Measurements from ENCODE around the gene POU2F3.

Gene POU2F3

GRCh38 chr11:120316880-120317688 lies 77.1 kb downstream of the POU2F3 start:
- no peak for DNase-seq (ENCODE audit: low read depth in 2 of 3, low spot score in 1 of 3)

GRCh38 chr11:120317689-120318480 lies 77.9 kb downstream of the POU2F3 start:
- no peak for DNase-seq (ENCODE audit: low read depth in 2 of 3, low spot score in 1 of 3)

- DNase-seq (ENCODE audit: low read depth in 2 of 3, low spot score in 1 of 3): no peak
Measured at GRCh38 chr11:120318906-120319305, 79.0 kb downstream of the POU2F3 start.

GRCh38 chr11:120324932-120325810 lies 85.2 kb downstream of the POU2F3 start, which contains the start of gene TLCD5:
Gene TLCD5, plus strand, starts transcription at chr11:120325299. Its CDS starts 2,143 bp downstream, at chr11:120327442.
- DNase-seq (ENCODE audit: low read depth in 2 of 3, low spot score in 1 of 3): peak in 1 of 3 donors; percentile 41

- no peak for DNase-seq (ENCODE audit: low read depth in 2 of 3, low spot score in 1 of 3)
Measured at GRCh38 chr11:120326228-120326627, 86.3 kb downstream of the POU2F3 start.

GRCh38 chr11:120326845-120327281 lies 86.9 kb downstream of the POU2F3 start:
- DNase-seq (ENCODE audit: low read depth in 2 of 3, low spot score in 1 of 3): no peak

GRCh38 chr11:120327311-120327710 lies 87.4 kb downstream of the POU2F3 start:
- no peak for DNase-seq (ENCODE audit: low read depth in 2 of 3, low spot score in 1 of 3)

- DNase-seq (ENCODE audit: low read depth in 2 of 3, low spot score in 1 of 3): no peak
Measured at GRCh38 chr11:120329556-120329955, 89.6 kb downstream of the POU2F3 start.

- DNase-seq (ENCODE audit: low read depth in 2 of 3, low spot score in 1 of 3): no peak
Measured at GRCh38 chr11:120330045-120330444, 90.1 kb downstream of the POU2F3 start.

- no peak for DNase-seq (ENCODE audit: low read depth in 2 of 3, low spot score in 1 of 3)
Measured at GRCh38 chr11:120331301-120331996, 91.5 kb downstream of the POU2F3 start.

GRCh38 chr11:120332822-120333716 lies 93.1 kb downstream of the POU2F3 start:
- DNase-seq (ENCODE audit: low read depth in 2 of 3, low spot score in 1 of 3): no peak

GRCh38 chr11:120333801-120334200 lies 93.9 kb downstream of the POU2F3 start:
- DNase-seq (ENCODE audit: low read depth in 2 of 3, low spot score in 1 of 3): no peak

GRCh38 chr11:120334332-120334731 lies 94.4 kb downstream of the POU2F3 start:
- no peak for DNase-seq (ENCODE audit: low read depth in 2 of 3, low spot score in 1 of 3)

- DNase-seq (ENCODE audit: low read depth in 2 of 3, low spot score in 1 of 3): peak in 2 of 3 donors; percentile 37 to 84
Measured at GRCh38 chr11:120334894-120335462, 95.0 kb downstream of the POU2F3 start.

GRCh38 chr11:120335556-120335907 lies 95.6 kb downstream of the POU2F3 start:
- DNase-seq (ENCODE audit: low read depth in 2 of 3, low spot score in 1 of 3): no peak

GRCh38 chr11:120335908-120336640 lies 96.1 kb downstream of the POU2F3 start, which contains the start of gene ARHGEF12:
Gene ARHGEF12, plus strand, starts transcription at chr11:120336413. Its CDS starts 831 bp downstream, at chr11:120337244.
- DNase-seq (ENCODE audit: low read depth in 2 of 3, low spot score in 1 of 3): peak; percentile 67 to 84 (median 69)

GRCh38 chr11:120336641-120337354 lies 96.9 kb downstream of the POU2F3 start:
- no peak for DNase-seq (ENCODE audit: low read depth in 2 of 3, low spot score in 1 of 3)
